Mammary epithelial cell (primary cell): ENCODE results near the gene PIR.

Experiments used
- CTCF ChIP-seq, 2 donors: IDR thresholded peaks in 1 of 2; conservative IDR thresholded peaks in 1 of 2; 2 replicates each; pipeline ENCODE4 v1.5.1; 2011 to 2012; ENCODE audit warnings: inconsistent platforms in 2 of 2, low read length in 2 of 2, mild to moderate bottlenecking in 2 of 2, control low read depth in 1 of 2, low read depth in 1 of 2; ENCODE audit not compliant: insufficient read depth in 1 of 2; ENCODE audit errors: extremely low read depth in 1 of 2
- EZH2 ChIP-seq: IDR thresholded peaks from 2 replicates; pipeline ENCODE4 v1.6.1; 2012; ENCODE audit warnings: low read length, inconsistent platforms, borderline replicate concordance

GRCh38 chrX:15416133-15416993 is 76.8 kb downstream of the PIR start:
- TF ChIP-seq EZH2 (no peak), CTCF (conservative IDR thresholded peaks at IDR 0.05 in 1 of 2, IDR thresholded peaks at IDR 0.05 in 1 of 2; ENCODE audit: extremely low read depth in 1 of 2, insufficient read depth in 1 of 2, low read depth in 1 of 2, low read length in 2 of 2) (no peak)
